ENCODE data around the gene MEF2A.

DNA sequence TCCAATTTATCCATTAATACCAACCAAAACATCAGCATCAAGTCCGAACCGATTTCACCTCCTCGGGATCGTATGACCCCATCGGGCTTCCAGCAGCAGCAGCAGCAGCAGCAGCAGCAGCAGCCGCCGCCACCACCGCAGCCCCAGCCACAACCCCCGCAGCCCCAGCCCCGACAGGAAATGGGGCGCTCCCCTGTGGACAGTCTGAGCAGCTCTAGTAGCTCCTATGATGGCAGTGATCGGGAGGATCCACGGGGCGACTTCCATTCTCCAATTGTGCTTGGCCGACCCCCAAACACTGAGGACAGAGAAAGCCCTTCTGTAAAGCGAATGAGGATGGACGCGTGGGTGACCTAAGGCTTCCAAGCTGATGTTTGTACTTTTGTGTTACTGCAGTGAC lies 146.6 kb downstream of the MEF2A start:
- no peak for TF ChIP-seq POLR2AphosphoS5 (IDR thresholded peaks at IDR 0.05; ENCODE audit: borderline replicate concordance, low read depth, low read length)
- no peak for TF ChIP-seq FOXP2 (optimal IDR thresholded peaks at IDR 0.05; ENCODE audit: control extremely low read depth, extremely low read length, insufficient read depth)

Data from SK-N-MC (cell line).